Transverse colon (tissue), 4 donors: Measurements from ENCODE around the gene TCTA.

Experiments used
- CTCF ChIP-seq, 5 experiments: fragments of 200-600 bp in 3 of 5; fragments of 450-650 bp in 2 of 5; sonication (generic) in 3 of 5; IDR thresholded peaks; 1 replicate in 2 of 5; 2 replicates in 3 of 5; pipeline ENCODE4 v1.5.1; 2016 to 2017; ENCODE audit warnings: antibody characterized with exemption in 5 of 5, inconsistent platforms in 3 of 5, mild to moderate bottlenecking in 2 of 5, moderate library complexity in 1 of 5
- EP300 ChIP-seq: sonication (generic); formaldehyde crosslinking; IDR thresholded peaks from one replicate; pipeline ENCODE4 v1.6.1; 2017; ENCODE audit warnings: antibody characterized with exemption, low read depth
- POLR2A ChIP-seq: fragments of 450-650 bp; IDR thresholded peaks from one replicate; pipeline ENCODE4 v1.6.1; 2016; ENCODE audit warnings: antibody characterized with exemption, mild to moderate bottlenecking, moderate library complexity
- POLR2AphosphoS5 ChIP-seq, 3 donors: sonication (generic); formaldehyde crosslinking; IDR thresholded peaks; one replicate each; pipeline ENCODE4 v1.6.1; 2016; ENCODE audit warnings: antibody characterized with exemption in 3 of 3

- TF ChIP-seq CTCF (IDR thresholded peaks at IDR 0.05) (no peak), POLR2A (no peak), EP300 (no peak), POLR2AphosphoS5 (IDR thresholded peaks at IDR 0.05) (no peak)
Measured at GRCh38 chr3:49465270-49466034, 53.2 kb downstream of the TCTA start.
